ENCODE results near the gene ZNF221. TPM values are rescaled to one million over a fixed set of nuclear protein-coding genes. Genes with fewer than 3 reads are reported as not detected.

The ZNF221 gene
- total and polyA plus RNA-seq, 4 donors: 0.30 to 3.5 (median 1.7) TPM

DNA sequence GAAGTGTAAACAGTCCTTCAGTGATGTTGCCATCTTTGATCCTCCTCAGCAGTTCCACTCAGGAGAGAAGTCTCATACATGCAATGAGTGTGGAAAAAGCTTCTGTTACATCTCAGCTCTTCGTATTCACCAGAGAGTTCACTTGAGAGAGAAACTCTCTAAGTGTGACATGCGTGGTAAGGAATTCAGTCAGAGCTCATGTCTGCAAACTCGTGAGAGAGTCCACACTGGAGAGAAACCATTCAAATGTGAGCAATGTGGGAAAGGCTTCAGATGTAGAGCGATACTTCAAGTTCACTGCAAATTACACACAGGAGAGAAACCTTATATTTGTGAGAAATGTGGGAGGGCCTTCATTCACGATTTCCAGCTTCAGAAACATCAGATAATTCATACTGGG lies 59.4 kb downstream of the ZNF221 start:
- 98% methylated on average over 5 of the region's 5 CpGs for WGBS
- no peak for DNase-seq (ENCODE audit: low spot score)
- Histone ChIP-seq H3K9ac (ENCODE audit: low read depth in 1 of 2, low read length in 2 of 2) (no peak overlapping the region), H3K4me1 (ENCODE audit: control insufficient read depth in 4 of 4, insufficient read depth in 4 of 4, low read length in 3 of 4) (no peaks in the 10 kb centered on the region), H3K4me3 (ENCODE audit: low read depth in 1 of 3, low read length in 3 of 3) (peak overlapping the region in 2 of 3 donors; percentile 55 to 76), H3K27ac (ENCODE audit: low read depth in 1 of 2, low read length in 2 of 2) (no peak overlapping the region), H3K9me3 (ENCODE audit: control insufficient read depth in 4 of 4, low read length in 3 of 4) (peaks cover 41 to 79% (median 66%) of the 10 kb centered on the region in 4 donors), H3K27me3 (ENCODE audit: control insufficient read depth in 4 of 4, insufficient read depth in 4 of 4, low read length in 3 of 4) (no peaks in the 10 kb centered on the region), H3K36me3 (ENCODE audit: control insufficient read depth in 4 of 4, insufficient read depth in 3 of 4, low read depth in 1 of 4, low read length in 3 of 4) (peaks cover 18 to 61% (median 58%) of the 10 kb centered on the region in 4 donors)
- TF ChIP-seq MAX (IDR thresholded peaks at IDR 0.05) (no peak), EGR1 (IDR thresholded peaks at IDR 0.05; ENCODE audit: low read depth in 2 of 2) (no peak), REST (IDR thresholded peaks at IDR 0.05) (no peak), TAF1 (conservative IDR thresholded peaks at IDR 0.05) (no peak), FOXA1 (IDR thresholded peaks at IDR 0.05) (no peak), HNF4A (conservative IDR thresholded peaks at IDR 0.05) (no peak), RXRA (IDR thresholded peaks at IDR 0.05) (no peak), FOXA2 (IDR thresholded peaks at IDR 0.05) (no peak)
- TF ChIP-seq, protein P1, sequence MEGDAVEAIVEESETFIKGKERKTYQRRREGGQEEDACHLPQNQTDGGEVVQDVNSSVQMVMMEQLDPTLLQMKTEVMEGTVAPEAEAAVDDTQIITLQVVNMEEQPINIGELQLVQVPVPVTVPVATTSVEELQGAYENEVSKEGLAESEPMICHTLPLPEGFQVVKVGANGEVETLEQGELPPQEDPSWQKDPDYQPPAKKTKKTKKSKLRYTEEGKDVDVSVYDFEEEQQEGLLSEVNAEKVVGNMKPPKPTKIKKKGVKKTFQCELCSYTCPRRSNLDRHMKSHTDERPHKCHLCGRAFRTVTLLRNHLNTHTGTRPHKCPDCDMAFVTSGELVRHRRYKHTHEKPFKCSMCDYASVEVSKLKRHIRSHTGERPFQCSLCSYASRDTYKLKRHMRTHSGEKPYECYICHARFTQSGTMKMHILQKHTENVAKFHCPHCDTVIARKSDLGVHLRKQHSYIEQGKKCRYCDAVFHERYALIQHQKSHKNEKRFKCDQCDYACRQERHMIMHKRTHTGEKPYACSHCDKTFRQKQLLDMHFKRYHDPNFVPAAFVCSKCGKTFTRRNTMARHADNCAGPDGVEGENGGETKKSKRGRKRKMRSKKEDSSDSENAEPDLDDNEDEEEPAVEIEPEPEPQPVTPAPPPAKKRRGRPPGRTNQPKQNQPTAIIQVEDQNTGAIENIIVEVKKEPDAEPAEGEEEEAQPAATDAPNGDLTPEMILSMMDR (IDR thresholded peaks at IDR 0.05; ENCODE audit: low read depth, low read length, missing input control): no peak

Small RNA genes lying within 50 kb of the gene (small RNA-seq; reads per million reads assigned to genes)
- not detected for gene AC006213.5

Other genes with a start within 250 kb of the ZNF221 start
- not detected for gene IRGC, start 235.2 kb upstream of the ZNF221 start, total RNA-seq
- not detected for gene IRGC, start 235.2 kb upstream of the ZNF221 start, polyA plus RNA-seq
- 1 to 10 TPM; 5.5 to 6.2 TPM for gene SMG9, start 196.3 kb upstream of the ZNF221 start, total RNA-seq
- gene SMG9, start 196.3 kb upstream of the ZNF221 start, polyA plus RNA-seq: 1 to 10 TPM; 5.4 to 8.9 TPM
- 10 to 100 TPM in 1 of 2 donors, under 1 TPM in 1; 0.25 to 30.3 TPM for gene KCNN4, start 170.3 kb upstream of the ZNF221 start, total RNA-seq
- gene KCNN4, start 170.3 kb upstream of the ZNF221 start, polyA plus RNA-seq: under 1 TPM; 0.14 to 0.76 TPM
- gene LYPD5, start 148.8 kb upstream of the ZNF221 start, total RNA-seq: under 1 TPM; 0.08 to 0.14 TPM
- gene LYPD5, start 148.8 kb upstream of the ZNF221 start, polyA plus RNA-seq: under 1 TPM in 1 of 2 donors, not detected in 1; 0.13 TPM
- 1 to 10 TPM; 4.9 to 6.4 TPM for gene ZNF283, start 123.9 kb upstream of the ZNF221 start, total RNA-seq
- gene ZNF283, start 123.9 kb upstream of the ZNF221 start, polyA plus RNA-seq: under 1 TPM; 0.65 to 0.99 TPM
- gene ZNF404, start 67.3 kb upstream of the ZNF221 start, total RNA-seq: under 1 TPM; 0.33 TPM
- under 1 TPM; 0.21 to 0.31 TPM for gene ZNF404, start 67.3 kb upstream of the ZNF221 start, polyA plus RNA-seq
- 10 to 100 TPM in 1 of 2 donors, 1 to 10 TPM in 1; 6.0 to 11.1 TPM for gene ZNF45, start 15.9 kb upstream of the ZNF221 start, total RNA-seq
- 1 to 10 TPM; 1.5 to 2.5 TPM for gene ZNF45, start 15.9 kb upstream of the ZNF221 start, polyA plus RNA-seq
- gene ZNF155, start 33.0 kb downstream of the ZNF221 start, total RNA-seq: 1 to 10 TPM; 3.8 to 5.5 TPM
- 1 to 10 TPM; 1.7 to 2.0 TPM for gene ZNF155, start 33.0 kb downstream of the ZNF221 start, polyA plus RNA-seq
- 1 to 10 TPM; 2.1 to 4.3 TPM for gene ZNF230, start 51.7 kb downstream of the ZNF221 start, total RNA-seq
- gene ZNF230, start 51.7 kb downstream of the ZNF221 start, polyA plus RNA-seq: 1 to 10 TPM; 1.3 to 1.5 TPM
- 1 to 10 TPM; 1.8 to 2.5 TPM for gene ZNF222, start 74.2 kb downstream of the ZNF221 start, total RNA-seq
- 1 to 10 TPM in 1 of 2 donors, under 1 TPM in 1; 0.79 to 1.2 TPM for gene ZNF222, start 74.2 kb downstream of the ZNF221 start, polyA plus RNA-seq
- gene ZNF223, start 100.8 kb downstream of the ZNF221 start, total RNA-seq: 1 to 10 TPM; 1.6 to 2.8 TPM
- 1 to 10 TPM; 1.4 to 2.2 TPM for gene ZNF223, start 100.8 kb downstream of the ZNF221 start, polyA plus RNA-seq
- 1 to 10 TPM in 1 of 2 donors, under 1 TPM in 1; 0.67 to 1.0 TPM for gene ZNF284, start 120.9 kb downstream of the ZNF221 start, total RNA-seq
- gene ZNF284, start 120.9 kb downstream of the ZNF221 start, polyA plus RNA-seq: under 1 TPM; 0.32 to 0.56 TPM
- 10 to 100 TPM; 19.8 to 20.7 TPM for gene ZNF224, start 143.1 kb downstream of the ZNF221 start, total RNA-seq
- 1 to 10 TPM; 4.5 to 9.9 TPM for gene ZNF224, start 143.1 kb downstream of the ZNF221 start, polyA plus RNA-seq
- gene ZNF225, start 162.2 kb downstream of the ZNF221 start, total RNA-seq: 1 to 10 TPM; 2.3 to 4.5 TPM
- 1 to 10 TPM in 1 of 2 donors, under 1 TPM in 1; 0.88 to 1.1 TPM for gene ZNF225, start 162.2 kb downstream of the ZNF221 start, polyA plus RNA-seq
- gene ZNF234, start 190.3 kb downstream of the ZNF221 start, total RNA-seq: 1 to 10 TPM; 4.4 to 5.2 TPM
- gene ZNF234, start 190.3 kb downstream of the ZNF221 start, polyA plus RNA-seq: 1 to 10 TPM; 1.1 to 2.0 TPM
- 1 to 10 TPM; 6.4 to 8.5 TPM for gene ZNF226, start 213.9 kb downstream of the ZNF221 start, total RNA-seq
- 10 to 100 TPM in 1 of 2 donors, 1 to 10 TPM in 1; 8.4 to 10.6 TPM for gene ZNF226, start 213.9 kb downstream of the ZNF221 start, polyA plus RNA-seq

Measured in liver (tissue), 10 donors.